HG02938 (cell line): ENCODE data around the gene SLC39A10.
"Not testable (repeated sequence)": the region's sequence is repeated elsewhere in the genome, so short reads cannot be mapped to it uniquely, and the experiment has no call there.

ENCODE experiments used
- ATAC-seq: cut with Tn5 transposase; IDR thresholded peaks from one replicate; pipeline ENCODE4 v1.9.1; 2021; ENCODE audit warnings: mild to moderate bottlenecking, moderate library complexity; ENCODE audit not compliant: unreplicated experiment

SLC39A10 gene

DNA sequence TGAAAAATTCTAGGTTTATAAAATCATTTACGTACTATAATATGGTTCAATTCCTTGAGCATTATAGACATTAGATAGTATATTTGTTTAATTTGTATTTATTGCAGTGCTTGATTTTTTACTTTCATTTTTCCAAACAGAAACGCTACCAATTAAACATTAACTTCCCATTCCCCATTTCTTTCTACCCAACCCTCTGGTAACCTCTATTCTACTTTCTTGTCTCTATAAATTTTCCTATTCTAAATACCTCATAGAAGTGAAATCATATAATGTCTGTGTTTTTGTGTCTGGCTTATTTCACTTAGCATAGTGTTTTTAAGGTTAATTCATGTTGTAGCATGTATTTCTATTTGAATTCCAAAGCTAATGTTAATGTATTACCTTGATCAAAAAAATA, 11.6 kb upstream of the SLC39A10 start:
- ATAC-seq = no peak

DNA sequence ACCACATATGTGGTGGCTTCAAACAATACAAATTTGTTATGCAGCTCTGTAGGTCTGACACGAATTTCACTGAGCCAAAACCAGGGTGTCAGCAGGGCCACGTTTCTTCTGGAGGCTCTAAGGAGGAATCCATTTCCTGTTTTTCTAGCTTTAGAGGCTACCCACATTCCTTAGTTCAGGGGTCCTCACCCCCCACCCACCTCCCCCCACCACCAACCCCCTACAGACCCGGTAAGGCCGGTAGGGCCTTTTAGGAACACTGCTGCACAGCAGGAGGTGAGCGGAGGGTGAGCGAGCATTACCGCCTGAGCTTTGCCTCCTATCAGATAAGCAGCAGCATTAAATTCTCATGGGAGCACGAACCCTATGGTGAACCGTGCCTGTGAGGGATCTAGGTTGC, 10.6 kb upstream of the SLC39A10 start:
- no peak for ATAC-seq

DNA sequence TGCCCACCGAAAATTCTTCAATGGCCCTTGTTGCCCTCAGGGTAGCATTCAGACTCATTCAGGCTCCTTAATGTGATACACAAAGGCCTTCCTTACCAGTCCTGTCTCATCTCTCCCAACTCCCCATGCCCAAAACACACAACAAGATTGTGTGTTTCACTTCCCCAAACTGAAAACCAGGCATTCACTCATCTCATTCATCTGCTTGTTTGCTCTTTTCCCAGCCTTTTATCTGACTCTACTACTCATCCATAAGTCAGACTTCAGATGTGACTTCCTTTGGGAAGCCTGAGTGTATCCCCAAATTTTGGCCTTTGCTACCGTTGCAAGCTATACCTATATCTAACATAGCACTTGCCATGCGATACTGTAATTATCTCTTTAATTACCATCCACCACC, 9.7 kb upstream of the SLC39A10 start:
- no peak for ATAC-seq

DNA sequence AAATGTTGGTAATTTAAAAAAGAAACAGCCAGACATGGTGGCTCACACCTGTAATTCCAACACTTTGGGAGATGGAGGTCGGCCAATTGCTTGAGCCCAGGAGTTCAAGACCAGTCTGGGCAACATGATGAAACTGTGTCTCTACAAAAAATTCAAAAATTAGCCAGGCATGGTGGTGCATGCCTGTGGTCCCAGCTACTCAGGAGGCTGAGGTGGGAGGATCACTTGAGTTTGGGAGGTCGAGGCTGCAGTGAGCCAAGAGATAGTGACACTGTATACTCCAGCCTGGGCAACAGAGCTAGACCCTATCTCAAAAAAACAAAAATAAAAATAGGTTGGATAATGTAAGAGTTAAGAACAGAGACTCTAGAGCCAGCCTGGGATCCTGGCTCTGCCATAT, 8.7 kb upstream of the SLC39A10 start:
- not testable (repeated sequence) for ATAC-seq

DNA sequence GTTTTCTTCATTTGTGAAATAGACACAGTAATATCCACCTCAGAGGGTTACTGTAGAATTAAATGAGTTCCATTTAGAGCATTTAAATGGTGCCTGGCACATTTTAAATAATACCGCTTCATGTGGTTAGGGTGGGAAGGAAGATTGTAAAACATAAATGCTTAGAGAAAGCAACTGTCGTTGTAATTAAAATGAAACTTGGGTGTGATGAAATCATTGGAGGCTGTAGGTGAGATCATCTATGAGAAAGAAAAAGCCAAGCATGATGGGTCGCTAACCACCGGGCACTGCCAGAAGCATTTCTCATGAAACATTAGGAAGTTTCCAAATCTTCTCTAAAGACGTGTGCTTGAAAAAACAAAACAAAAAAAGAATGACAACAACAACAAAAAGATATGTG, 8.2 kb upstream of the SLC39A10 start:
- no peak for ATAC-seq

DNA sequence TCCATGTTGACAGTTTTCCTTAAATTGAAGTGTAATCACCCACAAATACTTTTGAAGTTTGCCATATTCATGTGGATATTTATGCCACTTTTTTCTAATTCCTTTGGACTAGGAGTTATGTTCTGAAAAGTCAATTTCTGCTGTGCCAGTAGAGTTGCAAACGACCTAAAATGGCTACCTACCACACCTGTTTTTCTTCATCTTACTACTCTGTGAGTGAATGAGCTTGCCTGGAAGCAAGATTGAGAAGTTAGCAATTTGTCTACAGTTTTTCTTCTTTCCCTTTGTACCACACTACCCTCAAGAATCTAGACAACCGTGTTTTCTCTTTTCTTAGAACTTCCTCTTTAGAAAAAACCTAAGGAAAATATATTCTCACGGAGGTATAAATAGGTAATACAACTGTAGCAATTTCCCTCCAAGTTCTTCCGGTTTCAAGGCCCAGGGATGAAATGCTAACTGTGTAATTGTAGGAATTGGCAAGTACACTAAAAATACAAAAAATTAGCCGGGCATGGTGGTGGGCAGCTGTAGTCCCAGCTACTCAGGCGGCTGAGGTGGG, 7.3 kb upstream of the SLC39A10 start:
- ATAC-seq = peak; percentile 18

DNA sequence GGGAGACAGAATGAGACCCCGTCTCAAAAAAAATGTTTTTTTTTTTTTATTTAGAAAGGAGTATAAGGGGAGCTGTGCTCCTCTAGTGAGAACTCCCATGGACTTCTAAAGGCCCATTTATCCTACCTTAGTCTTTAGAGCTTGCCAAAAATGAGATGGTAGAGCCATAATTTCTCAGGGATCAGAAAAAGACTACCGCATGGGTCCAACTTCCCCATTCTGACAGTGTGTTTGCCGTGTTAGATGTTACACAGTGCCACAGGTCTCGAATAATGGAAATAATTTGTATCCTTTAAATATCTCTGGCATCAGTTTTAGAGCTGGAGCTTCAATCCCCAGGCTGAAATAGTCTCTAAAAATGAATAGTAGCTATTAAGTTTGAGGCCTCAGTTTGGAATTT, 6.0 kb upstream of the SLC39A10 start:
- ATAC-seq = no peak

DNA sequence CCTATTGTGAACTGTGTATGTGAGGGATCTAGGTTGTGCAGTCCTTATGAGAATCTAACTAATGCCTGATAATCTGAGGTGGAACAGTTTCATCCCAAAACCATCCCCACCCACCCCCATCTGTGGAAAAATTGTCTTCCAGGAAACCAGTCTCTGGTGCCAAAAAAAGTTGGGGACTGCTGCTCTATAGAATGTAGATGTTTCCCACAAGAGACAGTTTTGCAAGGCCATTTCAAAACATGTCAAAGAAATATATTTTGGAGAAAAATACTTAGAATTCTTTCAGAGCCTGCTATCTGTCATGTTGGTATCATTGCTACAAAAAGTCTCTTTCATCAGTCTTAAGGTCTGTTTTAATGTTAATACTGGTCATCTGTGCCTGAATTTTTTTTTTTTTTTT, 4.1 kb upstream of the SLC39A10 start:
- no peak for ATAC-seq

DNA sequence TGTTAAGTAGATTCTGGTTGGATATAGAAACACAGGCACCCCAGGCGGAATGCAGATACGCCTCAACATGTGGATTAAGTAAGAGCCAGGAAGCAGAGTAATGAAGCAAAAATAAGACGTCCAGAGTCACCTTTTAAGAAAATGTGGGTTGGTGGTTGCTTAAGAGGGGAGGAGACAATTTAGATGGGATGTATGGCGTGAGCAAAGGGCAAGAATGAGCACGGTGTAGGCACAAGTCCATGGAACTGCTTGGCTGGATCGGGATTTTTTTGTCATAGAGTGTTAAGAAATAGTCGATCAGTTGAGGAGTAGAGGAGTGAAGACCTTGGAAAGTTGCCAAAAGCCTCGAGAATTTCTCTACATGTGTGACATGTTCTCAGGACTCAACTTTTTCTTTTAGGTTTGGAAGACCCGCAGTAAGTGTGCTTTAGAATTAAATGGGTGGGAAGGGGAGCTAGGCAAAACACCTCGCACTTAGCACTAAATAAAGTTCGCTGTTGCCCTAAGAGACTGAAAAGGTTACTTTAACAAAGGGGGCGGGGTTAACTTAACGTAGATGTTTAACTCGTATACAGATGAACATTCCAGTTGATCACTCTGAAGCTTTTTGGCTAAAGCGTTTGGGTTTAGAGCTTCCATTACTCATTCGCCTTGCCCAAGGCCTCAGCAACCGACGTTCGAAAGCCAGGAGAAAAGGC, 716 bp upstream of the SLC39A10 start:
- peak; percentile 13 for ATAC-seq

DNA sequence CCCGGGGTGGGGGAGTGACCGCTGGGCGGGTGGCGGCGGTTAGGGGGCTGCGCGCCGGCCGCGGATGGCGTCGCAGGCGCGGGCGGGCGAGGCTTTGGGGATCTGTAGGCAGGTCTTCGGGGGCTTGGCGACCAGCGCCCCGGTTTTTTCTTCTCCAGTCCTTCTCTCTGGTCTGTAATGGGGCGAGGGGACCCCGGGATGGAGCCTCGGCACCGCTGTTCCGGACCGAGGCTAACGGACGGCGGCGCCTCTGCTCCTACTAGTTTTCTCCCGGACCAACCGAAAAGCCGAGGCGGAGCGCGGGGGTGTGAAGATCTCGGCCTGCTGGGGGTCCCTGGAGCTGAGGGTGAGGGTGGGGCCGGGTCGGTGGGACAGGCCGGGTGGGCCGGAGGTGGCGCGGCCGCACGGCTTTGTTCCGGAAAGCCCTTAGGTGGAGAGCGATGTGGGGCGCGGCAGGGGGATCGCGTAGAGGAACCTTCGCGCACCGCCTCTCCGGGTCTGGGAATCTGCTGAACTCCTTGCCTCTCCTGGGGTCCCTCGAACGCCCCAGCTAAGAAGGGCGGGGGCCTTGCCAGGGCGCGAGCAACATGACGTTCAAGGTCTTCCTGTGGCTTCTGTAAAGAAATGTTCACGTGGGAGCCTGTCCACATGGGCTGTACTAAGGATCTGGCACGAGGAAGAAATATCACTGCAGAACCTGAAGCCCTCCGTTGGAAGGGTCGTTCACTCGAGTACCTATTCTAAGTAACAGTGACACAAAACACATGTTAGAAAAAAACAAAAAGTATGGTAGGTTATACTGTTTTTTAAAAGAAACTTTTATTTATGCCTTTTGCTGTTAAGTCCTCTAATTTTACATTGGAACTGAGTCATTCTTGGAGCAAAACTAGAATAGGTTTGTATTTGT, 861 bp downstream of the SLC39A10 start:
- ATAC-seq = peak; percentile 30

DNA sequence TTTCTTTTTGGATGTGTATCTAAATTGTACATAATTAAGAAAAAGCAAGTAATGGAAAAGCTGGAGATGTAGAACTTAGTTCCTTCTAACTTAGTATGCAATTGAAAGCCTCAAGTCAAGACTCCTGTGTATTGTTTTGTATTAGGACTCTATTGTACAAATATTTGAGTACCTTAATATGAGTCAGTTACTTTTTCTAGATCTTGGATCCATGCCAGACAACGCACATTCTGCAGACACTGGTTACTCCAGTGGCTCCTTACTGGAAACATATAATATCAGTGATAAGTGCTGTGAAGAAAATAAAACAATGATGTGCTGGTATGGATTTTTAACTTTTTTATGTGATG, 1.5 kb downstream of the SLC39A10 start:
- ATAC-seq = no peak

DNA sequence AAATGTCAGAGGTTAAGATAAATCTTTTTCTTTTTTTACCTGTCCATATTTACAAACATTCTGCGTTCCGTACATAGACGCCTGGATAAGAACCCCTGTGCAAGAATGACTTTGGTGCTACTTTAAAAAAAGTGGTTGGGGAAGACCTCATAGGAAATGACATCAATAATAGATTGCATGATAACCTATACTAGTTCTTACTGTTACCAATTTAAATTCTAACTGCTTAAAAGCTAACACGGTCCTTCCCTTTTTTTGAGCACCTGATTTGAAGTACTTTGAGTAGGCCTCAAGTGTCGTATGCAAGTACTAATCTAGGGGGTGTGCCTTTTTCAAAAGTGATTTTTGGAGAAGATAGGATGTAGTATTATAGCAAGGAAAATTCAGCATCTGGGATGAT, 2.1 kb downstream of the SLC39A10 start:
- ATAC-seq = no peak

DNA sequence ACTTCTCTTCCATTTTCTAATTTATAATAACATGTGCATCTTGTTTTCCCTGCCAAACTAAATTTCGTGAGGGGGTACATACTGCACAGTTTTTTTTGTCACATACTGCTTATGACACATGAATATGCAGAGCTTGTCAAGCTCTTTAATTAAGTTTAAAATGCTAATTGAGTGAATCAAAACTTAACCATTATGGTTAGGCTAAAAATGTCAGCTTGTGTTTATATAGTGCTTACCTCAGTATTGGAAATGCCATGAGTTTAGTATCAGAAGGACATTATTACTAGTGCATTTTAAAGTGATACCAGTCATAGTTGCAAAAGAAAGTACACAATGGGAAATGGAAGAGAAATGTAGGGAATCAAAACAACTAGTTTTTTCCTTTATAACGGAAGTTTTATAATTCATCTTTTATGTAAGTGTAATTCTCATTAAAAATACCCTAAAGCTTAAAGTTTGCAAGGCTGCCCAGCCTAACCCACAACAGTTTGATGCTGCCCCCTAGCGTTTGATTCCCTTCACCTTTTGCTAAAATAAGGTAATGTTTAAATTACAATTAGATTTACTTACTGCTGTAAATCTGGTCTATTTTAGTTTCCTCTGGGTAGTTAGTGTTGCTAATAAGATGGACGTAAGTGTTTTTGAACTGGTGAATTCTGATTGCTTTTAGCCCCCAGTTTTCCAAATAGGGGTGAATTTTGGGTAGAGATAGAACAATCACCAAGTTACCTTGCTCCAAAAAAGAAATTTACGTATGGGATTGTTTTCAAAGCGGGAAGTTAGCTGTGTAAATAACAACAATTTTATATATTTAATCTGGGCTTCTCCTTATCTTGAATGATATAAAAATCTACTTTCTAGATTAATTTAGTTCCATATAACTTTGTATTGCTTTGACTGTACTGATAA, 3.2 kb downstream of the SLC39A10 start:
- ATAC-seq = no peak

DNA sequence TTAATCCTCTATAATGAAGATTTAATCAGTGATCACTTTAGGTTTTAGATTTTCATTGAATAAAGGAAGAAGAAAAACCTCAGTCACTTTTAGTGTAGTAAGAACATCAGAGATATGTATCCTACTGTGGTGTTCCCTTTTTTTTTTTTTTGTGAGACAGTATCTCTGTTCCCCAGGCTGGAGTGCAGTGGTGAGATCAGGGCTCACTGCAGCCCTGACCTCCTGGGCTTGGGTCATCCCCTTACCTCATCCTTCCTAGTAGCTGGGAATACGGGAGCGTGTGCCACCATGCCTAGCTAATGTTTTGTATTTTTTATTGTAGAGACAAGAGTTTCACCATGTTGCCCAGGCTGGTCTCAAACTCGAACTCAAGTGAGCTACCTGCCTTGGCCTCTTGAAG, 5.1 kb downstream of the SLC39A10 start:
- no peak for ATAC-seq

DNA sequence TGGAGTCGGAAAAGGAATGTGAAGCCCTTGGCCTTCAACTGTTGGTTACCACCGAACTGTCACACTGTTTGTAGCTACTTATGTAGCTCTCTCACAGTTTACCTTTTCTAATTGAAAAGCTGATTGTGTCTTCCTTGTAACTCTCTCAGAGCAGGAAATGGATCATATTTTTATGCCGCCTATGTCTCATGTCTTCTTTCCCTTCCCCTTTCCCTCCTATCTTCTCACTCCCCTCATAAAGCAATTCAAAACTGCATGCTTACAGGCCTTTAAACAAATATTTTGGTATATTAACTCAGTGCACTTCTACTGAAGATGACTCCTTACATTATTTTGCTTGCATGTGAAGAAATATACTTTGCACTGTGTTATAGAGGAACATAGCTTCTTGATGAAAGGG, 6.0 kb downstream of the SLC39A10 start:
- ATAC-seq = no peak

DNA sequence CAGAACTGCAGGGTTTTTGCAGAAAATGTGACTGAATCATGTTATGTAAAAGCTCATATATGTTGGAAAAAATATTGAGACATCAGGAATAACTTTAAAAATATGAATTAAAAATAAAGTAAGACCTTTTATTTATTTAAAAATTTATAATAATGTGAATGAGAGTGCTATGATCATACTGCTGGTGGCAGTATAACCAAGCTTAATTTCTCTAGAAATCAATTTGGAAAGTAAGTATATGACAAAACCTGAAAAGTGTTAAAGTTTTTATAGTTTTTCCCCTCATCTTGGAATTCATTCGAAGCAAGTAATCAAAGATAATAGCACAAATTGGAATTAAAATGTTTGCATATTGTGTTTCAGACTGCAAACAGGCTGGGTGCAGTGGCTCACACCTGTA, 7.5 kb downstream of the SLC39A10 start:
- no peak for ATAC-seq

DNA sequence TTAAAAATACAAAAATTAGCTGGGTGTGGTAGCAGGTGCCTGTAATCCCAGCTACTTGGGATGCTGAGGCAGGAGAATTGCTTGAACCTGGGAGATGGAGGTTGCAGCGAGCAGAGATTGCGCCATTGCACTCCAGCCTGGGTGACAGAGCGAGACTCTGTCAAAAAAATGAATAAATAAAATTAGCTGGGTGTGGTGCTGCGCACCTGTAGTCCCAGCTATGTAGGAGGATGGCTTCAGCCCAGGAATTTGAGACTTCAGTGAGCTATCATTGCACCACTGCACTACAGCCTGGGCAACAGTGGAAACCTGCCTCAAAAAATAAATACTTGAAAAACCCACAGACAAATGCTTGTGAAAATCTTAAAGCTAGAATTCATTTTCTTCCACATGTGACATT, 8.1 kb downstream of the SLC39A10 start:
- not testable (repeated sequence) for ATAC-seq

DNA sequence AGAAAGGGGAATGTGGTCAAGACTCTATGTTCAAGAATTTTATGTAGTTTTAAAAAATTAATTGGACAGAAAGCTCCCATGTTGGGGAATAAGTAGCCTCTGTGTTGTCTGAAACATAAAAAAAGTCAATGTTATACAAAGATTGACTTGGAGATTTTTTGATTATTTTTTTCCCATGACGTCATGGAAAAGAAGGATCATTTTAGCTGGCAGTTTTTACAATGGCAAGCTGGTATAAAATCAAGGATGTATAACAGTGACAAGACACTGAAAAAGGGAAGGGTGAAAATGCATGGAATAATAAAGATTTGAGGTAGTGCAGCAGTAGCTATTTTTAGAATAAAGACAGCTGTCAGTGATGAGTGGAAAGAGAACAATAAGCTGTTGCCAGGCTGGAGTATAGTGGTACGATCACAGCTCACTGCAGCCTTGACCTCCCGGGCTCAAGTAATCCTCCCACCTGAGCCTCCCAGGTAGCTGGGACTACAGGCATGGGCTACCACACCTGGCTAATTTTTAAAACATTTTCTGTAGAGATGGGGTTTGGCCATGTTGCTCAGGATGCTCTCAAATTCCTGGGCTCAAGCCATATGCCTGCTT, 9.2 kb downstream of the SLC39A10 start:
- no peak for ATAC-seq

DNA sequence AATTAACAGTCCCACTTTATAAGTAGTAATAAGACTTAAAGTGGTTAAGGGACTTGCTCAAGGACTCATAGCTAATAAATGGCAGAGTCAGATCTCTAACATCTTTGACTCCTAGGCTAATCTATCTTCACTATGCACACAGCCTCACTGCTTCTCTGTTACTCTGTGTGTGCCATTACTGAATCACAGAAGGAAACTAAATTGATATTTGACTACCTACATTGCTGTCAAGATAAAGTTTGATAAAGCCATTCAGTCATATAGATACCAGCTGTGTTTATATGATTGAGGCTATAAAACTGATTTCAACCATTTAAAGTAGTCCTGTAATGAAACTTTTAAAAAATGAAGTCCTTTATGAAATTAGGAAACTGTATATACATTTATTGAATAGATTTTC, 10.9 kb downstream of the SLC39A10 start:
- no peak for ATAC-seq

DNA sequence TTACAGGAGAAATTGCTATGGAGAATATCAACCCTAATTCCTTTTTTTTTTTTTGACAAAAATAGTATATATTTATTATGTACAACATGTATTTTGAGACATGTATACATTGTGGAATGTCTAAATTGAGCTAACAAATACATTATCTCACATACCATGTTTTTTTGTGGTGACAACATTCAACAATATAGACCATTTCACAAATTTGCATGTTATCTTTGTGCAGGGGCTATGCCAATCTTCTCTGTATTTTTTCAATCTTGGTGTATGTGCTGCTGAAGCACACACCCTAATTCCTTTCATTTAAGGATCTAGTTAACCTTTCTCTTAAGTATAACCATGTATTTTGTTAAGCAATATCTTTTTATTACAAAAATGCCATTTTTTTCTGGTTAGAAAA, 13.2 kb downstream of the SLC39A10 start:
- no peak for ATAC-seq

DNA sequence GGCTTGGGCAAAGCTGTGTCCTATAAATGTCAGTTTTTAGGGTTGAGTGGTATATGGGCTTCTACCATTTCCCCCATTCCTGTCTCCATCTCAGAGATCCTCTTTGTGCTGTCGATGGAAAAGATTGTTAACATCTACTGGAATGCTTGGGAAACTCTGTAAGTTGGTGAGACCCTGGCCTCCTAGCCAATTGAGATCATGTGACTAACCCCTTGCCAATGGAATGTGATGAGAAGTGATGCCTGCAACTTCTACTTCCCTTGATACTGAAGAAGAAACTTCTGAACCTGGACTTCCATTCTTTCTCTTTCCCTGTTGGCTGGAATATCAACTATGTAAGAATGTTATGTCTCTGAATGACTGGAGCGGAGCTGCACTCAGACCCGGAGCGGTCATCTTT, 14.5 kb downstream of the SLC39A10 start:
- no peak for ATAC-seq
